NB4 (cell line): ENCODE data around the gene CACNA1A.

Experiments
- CTCF ChIP-seq: IDR thresholded peaks from one replicate; pipeline ENCODE4 v1.5.1; 2012; ENCODE audit warnings: low read depth, low read length
- MYC ChIP-seq: IDR thresholded peaks from 2 replicates; pipeline ENCODE4 v1.6.1; 2011; ENCODE audit warnings: low read depth, low read length
- POLR2A ChIP-seq: IDR thresholded peaks from 2 replicates; pipeline ENCODE4 v1.6.1; 2011; ENCODE audit warnings: mild to moderate bottlenecking; ENCODE audit not compliant: insufficient read length; ENCODE audit errors: extremely low read depth

GRCh38 chr19:13376537-13376936 lies 129.7 kb downstream of the CACNA1A start:
- TF ChIP-seq CTCF (no peak), POLR2A (no peak), MYC (no peak)
